GM13976 (cell line): ENCODE results near the gene C1orf159.

Experiments used
- DNase-seq: peaks from one replicate; pipeline ENCODE4 v3.0.0; 2012; ENCODE audit warnings: low spot score
- in situ Hi-C: fragments of 300-500 bp; cut with MboI; formaldehyde crosslinking; loops from one replicate; pipeline ENCODE4 v1.12.0; 2022; ENCODE audit warnings: low sequenced_read_pairs, mixed read lengths, inconsistent platforms; ENCODE audit not compliant: unreplicated experiment
- TF ChIP-seq, protein P1 (sequence below): IDR thresholded peaks from 2 replicates; pipeline ENCODE4 v1.5.1; 2012; ENCODE audit warnings: borderline replicate concordance, mild to moderate bottlenecking; ENCODE audit not compliant: insufficient read depth; ENCODE audit errors: extremely low read depth, missing control alignments, control extremely low read depth

C1orf159 gene

DNA sequence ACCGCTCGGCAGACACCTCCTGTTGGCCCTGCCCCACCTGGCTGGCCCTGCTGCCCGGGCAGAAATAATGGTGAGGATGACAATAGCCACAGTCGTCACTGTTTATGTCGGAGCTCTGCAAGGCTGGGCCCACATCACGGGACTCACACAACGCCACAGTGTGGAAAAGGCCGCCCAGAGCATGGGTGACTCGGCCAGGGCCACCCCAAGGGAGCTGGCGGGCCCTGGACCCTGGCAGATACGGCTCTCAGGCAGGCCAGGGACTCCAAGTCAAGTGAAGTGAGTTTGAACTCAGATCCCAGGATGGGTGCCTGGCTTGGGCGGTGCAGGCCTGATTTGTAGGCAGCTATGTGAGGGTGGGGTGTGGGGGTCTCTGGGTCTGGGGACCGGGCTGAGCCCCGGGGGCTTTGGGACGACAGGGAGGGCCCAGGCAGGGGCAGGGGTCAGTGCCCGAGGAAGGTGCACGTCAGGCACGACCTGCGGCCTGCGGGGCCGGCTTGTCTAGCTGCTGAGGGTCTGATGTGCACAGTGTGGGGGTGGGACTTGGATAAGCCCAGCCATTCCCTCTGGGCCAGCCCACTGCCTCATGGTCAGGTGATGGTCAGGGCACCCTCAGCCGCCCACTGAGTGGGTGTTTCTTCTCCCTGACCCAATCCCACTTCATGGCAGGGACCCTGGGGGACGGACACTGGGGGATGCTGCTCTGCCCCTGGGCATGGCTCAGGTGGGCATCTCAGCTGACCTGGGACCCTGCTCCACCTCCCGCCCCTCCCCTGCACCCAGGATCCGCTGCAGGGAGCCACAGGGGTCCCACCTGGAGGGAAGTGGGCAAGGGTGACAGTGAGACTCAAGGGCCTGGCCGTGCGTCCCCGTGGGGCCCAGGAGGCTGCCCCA is 42.8 kb downstream of the C1orf159 start:
- no peak for DNase-seq
- TF ChIP-seq, protein P1, sequence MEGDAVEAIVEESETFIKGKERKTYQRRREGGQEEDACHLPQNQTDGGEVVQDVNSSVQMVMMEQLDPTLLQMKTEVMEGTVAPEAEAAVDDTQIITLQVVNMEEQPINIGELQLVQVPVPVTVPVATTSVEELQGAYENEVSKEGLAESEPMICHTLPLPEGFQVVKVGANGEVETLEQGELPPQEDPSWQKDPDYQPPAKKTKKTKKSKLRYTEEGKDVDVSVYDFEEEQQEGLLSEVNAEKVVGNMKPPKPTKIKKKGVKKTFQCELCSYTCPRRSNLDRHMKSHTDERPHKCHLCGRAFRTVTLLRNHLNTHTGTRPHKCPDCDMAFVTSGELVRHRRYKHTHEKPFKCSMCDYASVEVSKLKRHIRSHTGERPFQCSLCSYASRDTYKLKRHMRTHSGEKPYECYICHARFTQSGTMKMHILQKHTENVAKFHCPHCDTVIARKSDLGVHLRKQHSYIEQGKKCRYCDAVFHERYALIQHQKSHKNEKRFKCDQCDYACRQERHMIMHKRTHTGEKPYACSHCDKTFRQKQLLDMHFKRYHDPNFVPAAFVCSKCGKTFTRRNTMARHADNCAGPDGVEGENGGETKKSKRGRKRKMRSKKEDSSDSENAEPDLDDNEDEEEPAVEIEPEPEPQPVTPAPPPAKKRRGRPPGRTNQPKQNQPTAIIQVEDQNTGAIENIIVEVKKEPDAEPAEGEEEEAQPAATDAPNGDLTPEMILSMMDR: no peak
- in situ Hi-C loops: no loop called here

DNA sequence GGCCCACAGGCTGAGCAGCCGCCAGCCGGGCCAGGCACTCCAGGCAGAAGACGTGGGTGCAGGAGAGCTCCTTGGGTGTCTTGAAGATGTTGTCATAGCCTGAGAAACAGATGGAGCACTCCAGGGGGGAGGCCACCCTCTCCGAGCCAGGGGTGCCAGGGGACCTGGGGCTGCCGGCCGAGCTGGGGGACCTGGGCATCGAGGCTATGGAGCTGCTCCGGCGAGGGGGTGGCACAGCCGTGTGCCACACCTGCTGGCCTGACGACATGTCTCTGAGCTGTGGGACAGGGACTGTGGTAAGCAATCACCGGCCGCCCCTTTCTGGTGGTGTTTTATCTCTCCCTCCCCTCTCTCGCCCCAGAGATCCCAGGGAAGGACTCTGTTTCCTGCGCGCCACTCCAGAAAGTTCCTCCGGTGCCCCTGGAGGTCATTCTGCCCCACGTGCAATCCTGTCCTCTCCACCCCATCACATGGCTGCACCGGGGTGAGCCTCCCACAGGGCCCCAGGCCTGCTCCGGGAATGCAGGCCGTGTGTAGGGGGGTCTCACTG is 43.5 kb downstream of the C1orf159 start:
- in situ Hi-C loops: no loop called here
- DNase-seq: no peak
- TF ChIP-seq, protein P1: no peak

DNA sequence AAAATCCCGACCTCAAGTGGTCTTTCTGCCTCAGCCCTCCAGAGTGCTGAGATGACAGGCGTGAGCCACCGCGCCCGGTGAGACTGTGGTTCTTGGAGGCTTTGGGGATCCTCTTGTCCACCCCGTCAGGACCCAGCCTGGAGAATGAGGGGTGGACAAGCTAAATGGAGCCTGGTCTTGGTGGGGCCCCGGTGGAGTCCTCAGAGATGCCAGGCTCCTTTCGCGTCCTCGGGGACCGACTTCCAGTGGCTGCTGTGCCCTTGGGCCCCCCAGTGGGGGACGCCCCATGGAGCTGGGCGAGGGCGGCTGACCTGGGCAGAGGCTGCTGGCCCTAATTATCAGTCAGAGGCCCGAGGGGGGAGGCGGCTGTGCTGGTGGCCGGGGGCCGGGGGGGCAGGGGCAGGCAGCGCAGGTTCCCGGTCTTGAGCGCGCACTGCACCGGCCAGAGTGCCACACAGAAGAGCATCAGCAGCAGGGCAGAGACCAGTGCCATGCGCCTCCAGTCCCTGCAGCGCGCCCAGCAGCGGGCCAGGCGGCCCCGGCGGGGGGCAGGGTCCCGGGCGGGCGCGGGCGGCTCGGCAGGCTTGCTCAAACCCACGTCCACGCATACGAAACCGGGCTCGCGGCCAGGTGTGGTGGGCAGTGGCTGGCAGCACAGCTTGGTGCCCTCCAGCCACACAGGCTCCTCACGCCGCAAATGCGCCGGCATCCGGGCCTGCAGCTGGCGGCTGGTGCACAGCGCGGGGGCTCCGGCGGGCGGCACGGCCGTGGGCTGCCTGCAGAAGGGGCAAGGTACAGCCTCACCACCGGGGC is 44.2 kb downstream of the C1orf159 start:
- no peak for DNase-seq
- TF ChIP-seq, protein P1: no peak
- in situ Hi-C loops: no loop called here

DNA sequence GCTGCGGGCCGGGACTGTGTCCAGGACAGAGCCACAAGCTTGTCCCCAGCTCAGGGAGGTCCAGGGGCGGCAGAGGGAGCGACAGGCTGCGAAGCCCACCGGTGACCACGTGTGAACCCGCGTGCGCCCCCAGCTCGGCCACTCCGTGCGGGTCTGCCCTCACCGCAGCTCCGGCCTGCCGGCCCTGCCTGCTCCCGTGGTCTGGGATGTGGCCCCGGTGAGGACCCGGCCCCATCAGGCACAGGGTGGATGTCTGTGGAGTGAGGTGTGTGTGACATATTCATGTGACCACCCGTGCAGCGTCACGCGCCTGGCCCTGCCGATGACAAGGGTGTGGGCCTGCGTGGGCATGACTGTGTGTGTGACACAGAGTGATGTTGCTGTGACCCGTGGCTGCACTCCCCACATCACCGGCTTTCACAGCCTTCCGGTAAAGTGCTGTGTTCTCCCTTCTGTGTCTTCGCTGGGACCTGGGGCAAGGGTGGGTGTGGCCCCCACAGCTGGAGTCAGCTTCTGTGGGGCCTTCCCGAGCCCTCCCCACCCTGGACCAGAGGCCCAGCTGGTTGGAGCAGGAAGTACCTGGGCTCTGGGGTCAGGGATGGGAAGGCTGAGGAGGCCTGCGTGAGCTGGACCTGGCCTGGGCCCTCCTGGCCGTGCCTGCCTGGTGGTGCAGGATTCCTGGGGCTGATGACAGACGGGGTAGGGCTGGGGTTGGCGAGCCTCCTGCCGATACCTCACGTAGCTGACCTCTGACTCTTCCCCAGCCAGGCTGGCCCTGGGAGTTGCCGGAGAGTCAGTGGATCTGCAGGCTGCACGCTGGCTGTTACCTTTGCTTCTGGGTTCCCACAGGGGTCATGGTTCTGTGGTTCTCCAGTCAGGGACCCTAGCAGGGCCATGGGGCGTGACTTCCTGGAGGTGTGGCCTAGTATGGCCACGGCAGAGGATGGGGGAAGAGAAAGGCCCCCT is 45.9 kb downstream of the C1orf159 start:
- in situ Hi-C loops: no loop called here
- TF ChIP-seq, protein P1: no peak
- no peak for DNase-seq

DNA sequence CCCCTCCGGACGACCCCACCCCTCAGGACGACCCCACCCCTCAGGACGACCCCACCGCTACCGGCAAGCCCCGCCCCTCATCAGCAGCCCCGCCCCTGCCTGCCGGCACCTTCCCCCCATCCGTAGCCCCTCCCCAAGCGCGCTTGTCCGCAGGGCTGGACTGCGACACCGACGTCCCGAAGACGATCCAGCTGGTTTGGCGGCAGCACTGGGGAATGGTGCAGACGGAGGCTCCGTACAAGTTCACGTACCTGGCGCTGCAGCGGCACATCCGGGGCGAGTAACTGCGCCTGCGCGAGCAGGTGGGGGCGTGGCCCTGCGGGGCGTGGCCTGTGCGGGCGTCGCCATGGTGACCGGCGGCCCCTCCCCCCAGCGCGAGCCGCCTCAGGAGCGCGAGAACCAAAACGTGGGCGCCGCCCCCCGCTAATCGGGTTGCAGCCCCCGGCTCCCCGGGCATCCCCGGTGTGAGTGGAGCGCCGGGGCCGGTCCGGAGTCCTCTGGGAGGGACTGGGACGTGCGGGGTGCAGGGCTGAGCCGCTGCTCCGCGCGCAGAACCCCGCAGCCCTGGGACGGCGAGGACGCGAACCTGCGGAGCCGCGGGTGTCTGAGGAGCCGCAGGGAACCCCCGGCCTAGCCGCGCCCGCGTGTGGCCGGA is 46.7 kb downstream of the C1orf159 start:
- TF ChIP-seq, protein P1: no peak
- DNase-seq: peak; percentile 96
- in situ Hi-C loops: no loop called here
